Posterior vena cava (tissue), 2 donors: ENCODE measurements around the gene NFYC. TPM values are rescaled to one million over a fixed set of nuclear protein-coding genes. Genes with fewer than 3 reads are reported as not detected.

ENCODE experiments used
- DNase-seq: peaks from one replicate; pipeline ENCODE4 v3.0.0-alpha.2; 2020; ENCODE audit warnings: low spot score
- intact Hi-C, 2 donors: fragments of 100-400 bp; cut with DNase I; formaldehyde crosslinking; loops; one replicate each; pipeline versions ENCODE4 v1.14.1 to v1.14.2; 2022 to 2023
- total RNA-seq, 2 donors: library from RNA; stranded (reverse); fragmentation: NEBNext Ultra II Directional; extraction: Animal tissue kit (Norgen Biotek cat#: 25700); gene quantifications; one replicate each; pipeline ENCODE4 v1.2.1, GENCODE V29; 2021
- donor health status: DM: yes; HTN: yes; CAD: no.
- donor health status: DM: yes; HTN: yes; CAD: no.

Gene NFYC
- total RNA-seq, 2 donors from 2014 or later = 33.5 to 44.8 TPM

GRCh38 chr1:40769815-40770214, 78.3 kb downstream of the NFYC start:
- no peak for DNase-seq
- intact Hi-C loops = loop anchor here (5.0 to 10.0 kb wide), 2 partner anchors 55 to 82 kb away; no protein-coding TSS in a partner anchor

DNA sequence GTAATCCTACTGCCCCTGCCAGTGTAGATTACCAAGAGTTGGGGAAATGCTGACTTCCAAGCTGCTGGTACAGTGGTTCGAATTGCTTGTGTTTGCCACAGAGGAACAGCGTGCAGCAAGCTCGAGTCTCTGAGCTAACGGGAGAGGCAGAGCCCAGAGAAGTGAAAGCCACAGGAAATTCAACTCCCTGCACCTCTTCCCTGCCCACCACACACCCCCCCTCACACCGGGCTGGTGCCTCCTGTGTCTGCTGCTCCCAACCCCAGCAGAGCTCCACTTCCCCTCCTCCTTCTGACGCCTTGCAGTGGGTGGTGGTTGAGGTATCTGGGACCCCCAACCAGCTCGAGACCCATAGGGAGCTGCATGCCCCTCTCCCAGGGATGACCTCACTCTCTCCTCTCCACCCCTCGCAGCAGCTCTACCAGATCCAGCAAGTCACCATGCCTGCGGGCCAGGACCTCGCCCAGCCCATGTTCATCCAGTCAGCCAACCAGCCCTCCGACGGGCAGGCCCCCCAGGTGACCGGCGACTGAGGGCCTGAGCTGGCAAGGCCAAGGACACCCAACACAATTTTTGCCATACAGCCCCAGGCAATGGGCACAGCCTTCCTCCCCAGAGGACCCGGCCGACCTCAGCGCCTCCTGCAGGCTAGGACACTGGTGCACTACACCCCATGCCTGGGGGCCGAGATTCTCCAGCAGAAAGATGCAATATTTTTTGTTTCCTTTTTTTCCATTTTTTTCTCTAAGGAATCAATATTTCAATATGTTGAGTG, 79.0 kb downstream of the NFYC start:
- intact Hi-C loops = loop anchor here in 1 of 2 donors (5.0 kb wide), 1 partner anchor 82 kb away; no protein-coding TSS in a partner anchor
- DNase-seq = no peak

GRCh38 chr1:40772146-40772955, 80.8 kb downstream of the NFYC start:
- DNase-seq = no peak
- intact Hi-C loops = loop anchor here (2.0 to 5.0 kb wide), 2 partner anchors 72 to 80 kb away; no protein-coding TSS in a partner anchor

GRCh38 chr1:40773748-40774265, 82.3 kb downstream of the NFYC start:
- intact Hi-C loops = loop anchor here (2.0 to 5.0 kb wide), 2 partner anchors 71 to 78 kb away; no protein-coding TSS in a partner anchor
- DNase-seq = no peak

DNA sequence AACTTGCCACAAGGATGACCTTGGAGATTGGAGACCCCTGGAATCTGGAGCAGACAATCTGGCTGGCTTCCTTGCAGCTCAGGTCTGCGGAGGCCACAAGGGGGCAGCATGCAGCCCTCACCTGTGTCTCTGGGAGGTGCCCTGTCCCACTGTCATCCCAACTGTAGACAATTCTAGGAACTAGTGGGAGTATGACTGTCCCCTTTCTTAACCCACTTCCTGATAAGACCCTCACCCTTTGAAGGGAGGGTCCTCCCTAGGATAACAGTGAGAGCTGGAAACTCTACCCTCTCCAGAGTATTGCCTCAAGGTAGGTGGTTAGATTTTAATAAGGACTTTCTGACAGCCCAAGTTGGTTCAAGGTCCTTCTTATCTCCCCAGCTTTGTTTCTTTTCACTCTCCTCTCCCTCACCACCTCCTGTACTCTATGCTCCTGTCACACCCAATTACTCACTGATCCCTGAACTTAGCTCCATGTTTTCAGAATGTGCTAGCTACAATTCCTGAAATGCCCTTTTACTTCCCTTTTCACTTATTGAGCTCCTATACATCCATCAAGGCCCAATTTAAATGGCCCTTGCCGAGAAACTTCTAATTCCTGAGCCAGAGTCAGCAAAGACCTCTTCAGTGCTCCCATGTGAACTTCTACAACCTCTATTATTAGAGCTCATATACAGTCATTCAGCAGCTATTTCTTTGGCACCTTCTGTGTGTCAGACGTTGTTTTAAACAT, 82.9 kb downstream of the NFYC start:
- intact Hi-C loops = loop anchor here in 1 of 2 donors (5.0 kb wide), 1 partner anchor 78 kb away; no protein-coding TSS in a partner anchor
- DNase-seq = no peak

GRCh38 chr1:40776236-40777072, 85.0 kb downstream of the NFYC start:
- intact Hi-C loops = no loop called here
- DNase-seq = peak; percentile 50

DNA sequence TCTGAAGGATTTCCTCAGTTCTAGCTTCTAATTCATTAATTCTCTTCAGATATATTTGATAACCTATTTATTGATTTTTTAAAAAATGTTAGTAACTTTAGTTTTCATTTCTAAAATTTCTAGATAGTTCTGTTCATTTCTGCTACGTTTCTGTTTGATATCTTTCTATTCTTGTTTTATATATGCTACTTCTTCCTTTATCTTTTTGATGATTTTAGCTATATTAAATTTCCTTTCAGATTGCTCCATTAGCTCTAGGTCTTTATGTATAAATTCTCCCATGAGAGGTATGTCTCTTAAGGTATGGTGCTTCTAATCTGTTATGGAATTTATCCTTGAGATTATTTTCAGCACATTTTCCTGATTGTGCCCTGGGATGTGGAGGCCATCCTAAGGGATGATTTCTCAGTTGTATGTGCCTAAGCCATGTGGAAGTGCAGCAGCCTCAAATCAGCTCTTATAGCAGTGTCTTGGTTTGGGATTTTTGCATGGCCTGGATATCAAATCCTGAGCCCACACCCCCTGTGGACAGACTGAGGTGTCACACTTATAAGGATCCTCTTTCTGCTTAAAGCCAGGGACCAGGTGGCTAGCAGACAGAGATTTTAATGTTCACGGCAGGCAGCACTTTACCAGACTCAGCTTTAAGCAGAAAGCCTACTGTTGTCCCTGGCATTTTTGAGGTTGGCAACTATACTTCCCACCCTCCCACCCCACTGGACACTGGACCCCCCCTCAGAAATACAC, 85.9 kb downstream of the NFYC start:
- DNase-seq = no peak
- intact Hi-C loops = no loop called here

GRCh38 chr1:40780678-40781607, 89.4 kb downstream of the NFYC start:
- intact Hi-C loops = loop anchor here in 1 of 2 donors (10.0 kb wide), 1 partner anchor 174 kb away; no protein-coding TSS in a partner anchor
- peak; percentile 30 for DNase-seq

DNA sequence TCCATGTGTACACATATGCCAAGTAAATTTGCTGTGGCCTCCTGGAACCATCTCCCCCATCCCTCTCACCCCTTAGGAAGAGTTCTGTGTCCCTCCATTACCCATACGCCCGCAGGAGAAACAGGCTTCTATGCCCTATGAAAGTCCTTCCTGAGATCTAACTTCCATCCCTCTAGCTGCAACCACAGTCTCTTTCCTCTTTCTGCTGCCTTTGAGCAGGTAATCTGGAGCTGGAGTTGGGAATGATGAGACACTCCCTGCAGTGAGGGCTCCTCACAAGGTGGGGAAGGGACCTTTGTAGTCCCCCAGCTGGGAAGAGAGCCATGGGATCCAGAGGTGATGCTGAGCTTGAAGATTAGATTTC, 90.1 kb downstream of the NFYC start:
- intact Hi-C loops = loop anchor here in 1 of 2 donors (10.0 kb wide), 1 partner anchor 173 kb away; no protein-coding TSS in a partner anchor
- DNase-seq = peak; percentile 17

DNA sequence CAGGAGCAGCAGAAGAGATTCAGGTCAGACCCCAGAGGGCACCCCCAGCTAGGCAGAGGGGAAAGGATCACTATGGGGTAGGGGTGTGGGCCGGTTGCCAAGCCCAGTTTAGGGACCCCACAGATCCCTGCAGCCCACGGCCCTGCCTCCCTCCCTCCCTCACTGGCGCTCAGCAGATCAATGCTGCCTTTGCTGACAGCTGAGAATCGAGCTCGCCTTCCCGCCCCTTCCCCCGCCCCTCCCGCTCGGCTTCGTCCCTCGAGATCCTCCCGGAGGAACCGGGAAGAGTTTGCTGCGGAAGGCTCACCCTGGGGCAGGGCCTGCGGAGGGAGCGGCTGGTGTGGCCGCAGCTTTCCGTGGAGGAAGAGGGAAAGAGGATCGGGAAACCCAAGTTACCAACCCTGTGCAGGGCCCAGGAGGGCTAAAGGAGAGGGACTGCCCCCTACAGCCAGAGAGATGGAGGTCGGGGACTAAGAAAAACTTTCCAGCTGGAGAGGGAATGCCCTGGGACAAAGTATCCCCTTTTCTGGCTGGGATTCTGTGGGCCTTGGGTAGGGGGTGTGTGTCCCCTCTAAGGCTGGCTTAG, 91.0 kb downstream of the NFYC start:
- intact Hi-C loops = loop anchor here in 1 of 2 donors (10.0 kb wide), 1 partner anchor 172 kb away; no protein-coding TSS in a partner anchor

GRCh38 chr1:40783001-40783905, 91.7 kb downstream of the NFYC start, which contains the start of gene KCNQ4:
Gene KCNQ4 (plus strand): TSS chr1:40783787. CDS start chr1:40784094, 307 bp downstream.
- peak; percentile 82 for DNase-seq
- intact Hi-C loops = loop anchor here in 1 of 2 donors (10.0 kb wide), 1 partner anchor 172 kb away; no protein-coding TSS in a partner anchor

More for the DNA sequence above, 91.0 kb downstream of the NFYC start:
- DNase-seq = peak; percentile 72

GRCh38 chr1:40784141-40784770, 92.8 kb downstream of the NFYC start:
- no peak for DNase-seq
- intact Hi-C loops = loop anchor here in 1 of 2 donors (10.0 kb wide), 1 partner anchor 171 kb away; no protein-coding TSS in a partner anchor

DNA sequence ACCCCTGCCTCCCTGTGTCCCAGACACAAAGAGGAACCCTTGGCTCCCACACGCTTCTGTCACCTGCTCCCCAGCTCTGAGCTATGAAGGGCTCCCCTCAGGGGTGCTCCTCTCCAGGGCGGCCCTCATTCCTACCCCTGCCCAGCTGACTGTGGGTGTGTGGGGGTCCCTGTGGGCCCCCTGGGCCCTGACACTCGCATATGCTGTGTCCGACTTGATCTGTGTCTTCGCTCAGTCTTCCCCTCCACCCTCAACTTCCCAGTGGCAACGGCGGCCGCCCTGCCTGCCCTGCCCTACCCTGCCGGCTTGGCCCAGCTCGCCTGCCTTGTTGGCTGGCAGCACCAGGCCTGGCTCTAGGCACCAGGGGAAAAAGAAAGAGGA, 93.3 kb downstream of the NFYC start:
- intact Hi-C loops = loop anchor here in 1 of 2 donors (10.0 kb wide), 1 partner anchor 170 kb away; no protein-coding TSS in a partner anchor
- no peak for DNase-seq

DNA sequence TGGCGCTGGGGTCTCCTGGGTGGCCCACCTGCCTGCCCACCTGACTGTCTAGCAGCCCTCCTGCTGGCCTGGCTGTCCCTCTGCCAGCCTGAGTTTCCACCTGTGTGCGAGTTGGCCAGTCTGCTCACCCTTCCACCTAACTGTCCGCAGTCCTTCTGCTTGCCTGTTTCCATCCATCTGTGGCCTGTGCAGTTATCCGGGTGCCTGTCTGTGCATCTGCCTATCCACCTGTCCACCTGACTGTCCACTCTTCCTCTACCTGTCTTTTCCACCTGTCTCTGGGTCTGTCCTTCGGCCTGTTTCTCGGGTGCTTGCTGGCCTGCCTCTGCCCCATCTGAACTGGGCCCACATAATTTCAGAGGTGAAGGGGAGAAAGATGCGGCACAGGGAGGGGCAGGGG, 93.9 kb downstream of the NFYC start:
- intact Hi-C loops = loop anchor here in 1 of 2 donors (10.0 kb wide), 1 partner anchor 169 kb away; no protein-coding TSS in a partner anchor
- DNase-seq = no peak
